Measurements from ENCODE around the gene SEC61A1.

Gene SEC61A1

GRCh38 chr3:128040041-128040440 is 12.2 kb upstream of the SEC61A1 start:
- Histone ChIP-seq H3K9me3 (ENCODE audit: control insufficient read depth, insufficient read depth, low read depth, low read length) (no peaks in the 10 kb centered on the region), H3K4me1 (ENCODE audit: control insufficient read depth, insufficient read depth, low read length) (no peaks in the 10 kb centered on the region), H3K27ac (ENCODE audit: extremely low read depth, low read depth, low read length) (no peak overlapping the region), H3K36me3 (ENCODE audit: control insufficient read depth in 2 of 2, insufficient read depth in 1 of 2, low read length in 2 of 2) (no peaks in the 10 kb centered on the region), H3K4me3 (ENCODE audit: low read depth, low read length) (no peak overlapping the region)
- TF ChIP-seq ZNF157 (tag by site-specific recombination; IDR thresholded peaks at IDR 0.05) (no peak), ZNF394 (tag by site-specific recombination; IDR thresholded peaks at IDR 0.05; ENCODE audit: borderline replicate concordance) (no peak), ZNF335 (tag by site-specific recombination; conservative IDR thresholded peaks at IDR 0.05) (no peak), GLIS2 (tag by site-specific recombination; IDR thresholded peaks at IDR 0.05) (no peak), ZNF2 (tag by site-specific recombination; IDR thresholded peaks at IDR 0.05) (no peak), ZNF677 (tag by site-specific recombination; IDR thresholded peaks at IDR 0.05) (no peak), ZNF280C (tag by site-specific recombination; IDR thresholded peaks at IDR 0.05) (no peak), ZNF555 (tag by site-specific recombination; conservative IDR thresholded peaks at IDR 0.05) (no peak), ZEB2 (tag by site-specific recombination; IDR thresholded peaks at IDR 0.05) (no peak), ZFP69B (tag by site-specific recombination; IDR thresholded peaks at IDR 0.05) (no peak), ZNF324 (tag by site-specific recombination; IDR thresholded peaks at IDR 0.05) (no peak)
- TF ChIP-seq, protein P1, sequence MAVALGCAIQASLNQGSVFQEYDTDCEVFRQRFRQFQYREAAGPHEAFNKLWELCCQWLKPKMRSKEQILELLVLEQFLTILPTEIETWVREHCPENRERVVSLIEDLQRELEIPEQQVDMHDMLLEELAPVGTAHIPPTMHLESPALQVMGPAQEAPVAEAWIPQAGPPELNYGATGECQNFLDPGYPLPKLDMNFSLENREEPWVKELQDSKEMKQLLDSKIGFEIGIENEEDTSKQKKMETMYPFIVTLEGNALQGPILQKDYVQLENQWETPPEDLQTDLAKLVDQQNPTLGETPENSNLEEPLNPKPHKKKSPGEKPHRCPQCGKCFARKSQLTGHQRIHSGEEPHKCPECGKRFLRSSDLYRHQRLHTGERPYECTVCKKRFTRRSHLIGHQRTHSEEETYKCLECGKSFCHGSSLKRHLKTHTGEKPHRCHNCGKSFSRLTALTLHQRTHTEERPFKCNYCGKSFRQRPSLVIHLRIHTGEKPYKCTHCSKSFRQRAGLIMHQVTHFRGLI (tag by site-specific recombination; IDR thresholded peaks at IDR 0.05), result no peak
- TF ChIP-seq, protein P2, sequence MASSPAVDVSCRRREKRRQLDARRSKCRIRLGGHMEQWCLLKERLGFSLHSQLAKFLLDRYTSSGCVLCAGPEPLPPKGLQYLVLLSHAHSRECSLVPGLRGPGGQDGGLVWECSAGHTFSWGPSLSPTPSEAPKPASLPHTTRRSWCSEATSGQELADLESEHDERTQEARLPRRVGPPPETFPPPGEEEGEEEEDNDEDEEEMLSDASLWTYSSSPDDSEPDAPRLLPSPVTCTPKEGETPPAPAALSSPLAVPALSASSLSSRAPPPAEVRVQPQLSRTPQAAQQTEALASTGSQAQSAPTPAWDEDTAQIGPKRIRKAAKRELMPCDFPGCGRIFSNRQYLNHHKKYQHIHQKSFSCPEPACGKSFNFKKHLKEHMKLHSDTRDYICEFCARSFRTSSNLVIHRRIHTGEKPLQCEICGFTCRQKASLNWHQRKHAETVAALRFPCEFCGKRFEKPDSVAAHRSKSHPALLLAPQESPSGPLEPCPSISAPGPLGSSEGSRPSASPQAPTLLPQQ (tag by site-specific recombination; IDR thresholded peaks at IDR 0.05), result no peak
- CTCF ChIA-PET, result interaction anchor here (0.7 to 1.1 kb wide), 2 partner anchors 32 to 103 kb away, joined by 4 to 5 read pairs; no protein-coding TSS in a partner anchor
- POLR2A ChIA-PET, result no interaction called here

DNA sequence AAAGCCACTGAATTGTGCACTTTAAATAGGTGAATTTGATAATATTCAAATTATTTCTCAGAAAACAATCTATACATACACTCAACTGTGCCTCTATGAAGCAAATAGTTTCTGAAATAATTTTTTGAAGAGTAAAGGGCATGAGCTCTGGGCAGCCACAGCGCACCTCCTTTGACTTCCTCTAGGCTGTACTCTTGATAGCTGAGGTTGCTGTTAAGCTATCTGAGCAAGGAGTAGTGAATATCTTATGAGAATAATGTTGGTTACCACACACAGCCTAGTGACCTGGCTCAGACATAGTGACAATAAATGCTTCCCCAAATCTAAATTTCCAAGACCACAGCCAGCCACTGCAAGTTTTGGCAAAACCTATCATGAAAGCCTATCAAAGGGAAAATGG is 11.6 kb upstream of the SEC61A1 start:
- H3K4me3 ChIP-seq (ENCODE audit: low read depth, low read length), result no peak overlapping the region
- no peaks in the 10 kb centered on the region for H3K36me3 ChIP-seq (ENCODE audit: control insufficient read depth in 2 of 2, insufficient read depth in 1 of 2, low read length in 2 of 2)
- H3K9me3 ChIP-seq (ENCODE audit: control insufficient read depth, insufficient read depth, low read depth, low read length), result no peaks in the 10 kb centered on the region
- no peak overlapping the region for H3K27ac ChIP-seq (ENCODE audit: extremely low read depth, low read depth, low read length)
- POLR2A ChIA-PET, result no interaction called here
- no peaks in the 10 kb centered on the region for H3K4me1 ChIP-seq (ENCODE audit: control insufficient read depth, insufficient read depth, low read length)
- CTCF ChIA-PET, result no interaction called here
- TF ChIP-seq ZIC2 (tag by site-specific recombination; IDR thresholded peaks at IDR 0.05), result no peak
- TF ChIP-seq ZNF211 (tag by site-specific recombination; IDR thresholded peaks at IDR 0.05; ENCODE audit: low read depth), result no peak
- TF ChIP-seq, protein P3, sequence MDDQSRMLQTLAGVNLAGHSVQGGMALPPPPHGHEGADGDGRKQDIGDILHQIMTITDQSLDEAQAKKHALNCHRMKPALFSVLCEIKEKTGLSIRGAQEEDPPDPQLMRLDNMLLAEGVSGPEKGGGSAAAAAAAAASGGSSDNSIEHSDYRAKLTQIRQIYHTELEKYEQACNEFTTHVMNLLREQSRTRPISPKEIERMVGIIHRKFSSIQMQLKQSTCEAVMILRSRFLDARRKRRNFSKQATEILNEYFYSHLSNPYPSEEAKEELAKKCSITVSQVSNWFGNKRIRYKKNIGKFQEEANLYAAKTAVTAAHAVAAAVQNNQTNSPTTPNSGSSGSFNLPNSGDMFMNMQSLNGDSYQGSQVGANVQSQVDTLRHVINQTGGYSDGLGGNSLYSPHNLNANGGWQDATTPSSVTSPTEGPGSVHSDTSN (CRISPR knock-in tag; IDR thresholded peaks at IDR 0.05), result no peak
- no peak for TF ChIP-seq ZNF335 (tag by site-specific recombination; conservative IDR thresholded peaks at IDR 0.05)
- TF ChIP-seq PRDM2 (tag by site-specific recombination; IDR thresholded peaks at IDR 0.05; ENCODE audit: borderline replicate concordance), result no peak
- TF ChIP-seq ZNF561 (tag by site-specific recombination; IDR thresholded peaks at IDR 0.05; ENCODE audit: borderline replicate concordance), result no peak
- no peak for TF ChIP-seq ZBTB6 (tag by site-specific recombination; IDR thresholded peaks at IDR 0.05)
- TF ChIP-seq ZNF664 (tag by site-specific recombination; IDR thresholded peaks at IDR 0.05), result no peak
- TF ChIP-seq ZNF174 (tag by site-specific recombination; IDR thresholded peaks at IDR 0.05), result no peak
- TF ChIP-seq ZFP3 (tag by site-specific recombination; IDR thresholded peaks at IDR 0.05; ENCODE audit: low read depth), result no peak
